ENCODE results near the gene LDLRAD2. TPM values are rescaled to one million over a fixed set of nuclear protein-coding genes. Genes with fewer than 3 reads are reported as not detected.

Gene LDLRAD2
- total and polyA plus RNA-seq, 2 of the 4 experiments (the other 2 are of a cell fraction) = 0.05 TPM; not detected in 1

- H3K4me3 ChIP-seq (ENCODE audit: insufficient read depth, low read depth, low read length) = no peak overlapping the region
- dilution Hi-C loops (cut with HindIII; ENCODE audit: low sequenced_read_pairs, unreplicated experiment) = no loop called here
- H2BK5ac ChIP-seq (ENCODE audit: low read depth, low read length, poor library complexity, severe bottlenecking) = no peak overlapping the region
- peaks cover 12% of the 10 kb centered on the region for H3K4me1 ChIP-seq (ENCODE audit: control insufficient read depth, insufficient read depth, low read length)
- in situ Hi-C loops (cut with MboI; ENCODE audit: low sequenced_read_pairs) = no loop called here
- no peak overlapping the region for H3K4ac ChIP-seq (ENCODE audit: low read depth, low read length)
- H2AK9ac ChIP-seq (replicated peaks; ENCODE audit: low read depth, low read length, poor library complexity) = no peak overlapping the region
- DNase-seq (no peak), ATAC-seq (ENCODE audit: low read depth) (no peak)
- H2AK5ac ChIP-seq (ENCODE audit: low read depth, low read length) = no peak overlapping the region
- no peaks in the 10 kb centered on the region for H3K27me3 ChIP-seq (ENCODE audit: control insufficient read depth, insufficient read depth, low read length)
- H4K20me1 ChIP-seq (ENCODE audit: insufficient read depth, low read length) = peaks cover 91% of the 10 kb centered on the region
- TF ChIP-seq RAD21 (IDR thresholded peaks at IDR 0.05; ENCODE audit: low read length) (no peak), USF2 (IDR thresholded peaks at IDR 0.05; ENCODE audit: low read depth, low read length) (no peak), RFX5 (IDR thresholded peaks at IDR 0.05; ENCODE audit: low read depth, low read length) (no peak), POLR2A (IDR thresholded peaks at IDR 0.05; ENCODE audit: low read depth, low read length) (no peak), NFE2L2 (IDR thresholded peaks at IDR 0.05; ENCODE audit: low read depth, low read length) (no peak), CHD1 (IDR thresholded peaks at IDR 0.05; ENCODE audit: low read depth, low read length) (no peak), ELK1 (IDR thresholded peaks at IDR 0.05; ENCODE audit: borderline replicate concordance, low read depth, low read length) (no peak), CEBPB (IDR thresholded peaks at IDR 0.05; ENCODE audit: low read depth, low read length) (no peak), MAZ (IDR thresholded peaks at IDR 0.05; ENCODE audit: borderline replicate concordance, low read depth, low read length) (no peak), MXI1 (IDR thresholded peaks at IDR 0.05; ENCODE audit: borderline replicate concordance, low read depth, low read length) (no peak)
- H3K4me2 ChIP-seq (ENCODE audit: low read depth, low read length) = no peak overlapping the region
- no peak overlapping the region for H3K18ac ChIP-seq (ENCODE audit: low read depth, low read length)
- POLR2A ChIA-PET (ENCODE audit: unreplicated experiment) = no interaction called here
- H2BK20ac ChIP-seq (ENCODE audit: low read depth, low read length) = no peak overlapping the region
- WGBS, 2 experiments (ENCODE audit: extremely low coverage in 2 of 2, insufficient read length in 1 of 2) = no CpG with 5 or more reads among the region's 4 CpGs
- peaks cover 52 to 86% of the 10 kb centered on the region in 2 experiments for H3K79me1 ChIP-seq (ENCODE audit: low read depth in 1 of 2, low read length in 2 of 2)
- H4K91ac ChIP-seq (ENCODE audit: insufficient read depth, low read depth, low read length) = no peak overlapping the region
- no peak overlapping the region for H3K56ac ChIP-seq (ENCODE audit: extremely low read depth, insufficient read depth, low read length)
- CTCF ChIA-PET = no interaction called here
- BruUV-seq (replicated peaks) = no TSS peak
- no peak overlapping the region for H3K14ac ChIP-seq (replicated peaks; ENCODE audit: low read depth, low read length)
- H3K23ac ChIP-seq (ENCODE audit: low read depth, low read length) = no peak overlapping the region
- no peak overlapping the region for H2BK15ac ChIP-seq (ENCODE audit: low read depth, low read length)
- no peak overlapping the region for H3K9ac ChIP-seq (ENCODE audit: low read depth, low read length)
- H4K8ac ChIP-seq (ENCODE audit: low read depth in 2 of 2, low read length in 2 of 2) = no peak overlapping the region
- H2BK120ac ChIP-seq (ENCODE audit: low read depth, low read length) = no peak overlapping the region
- peaks cover 29% of the 10 kb centered on the region for H3K9me1 ChIP-seq (ENCODE audit: insufficient read depth, low read length)
- intact Hi-C loops (cut with micrococcal nuclease) = no loop called here
- H3K36me3 ChIP-seq (ENCODE audit: control insufficient read depth, insufficient read depth, low read length) = no peaks in the 10 kb centered on the region
- H3K27ac ChIP-seq (ENCODE audit: insufficient read depth, low read length) = no peak overlapping the region
- no peak overlapping the region for H4K5ac ChIP-seq (ENCODE audit: low read depth, low read length)
- no peaks in the 10 kb centered on the region for H3K9me3 ChIP-seq (ENCODE audit: control insufficient read depth, insufficient read depth, low read length)
- H2AFZ ChIP-seq (replicated peaks; ENCODE audit: low read length, poor library complexity) = no peak overlapping the region
These were observed 45.9 kb upstream of the LDLRAD2 start for GRCh38 chr1:21766210-21766609.

All from IMR-90 (cell line).